GM18508 (cell line): ENCODE results near the gene CR1.
A peak's percentile ranks its signal among the peaks of the same experiment; 100 is the strongest.
"Not testable (repeated sequence)": the region's sequence is repeated elsewhere in the genome, so short reads cannot be mapped to it uniquely, and the experiment has no call there.

Experiments used
- ATAC-seq: cut with Tn5 transposase; IDR thresholded peaks from one replicate; pipeline ENCODE4 v1.9.1; 2021; ENCODE audit warnings: moderate number of reproducible peaks; ENCODE audit not compliant: insufficient read depth, unreplicated experiment

CR1 gene

DNA sequence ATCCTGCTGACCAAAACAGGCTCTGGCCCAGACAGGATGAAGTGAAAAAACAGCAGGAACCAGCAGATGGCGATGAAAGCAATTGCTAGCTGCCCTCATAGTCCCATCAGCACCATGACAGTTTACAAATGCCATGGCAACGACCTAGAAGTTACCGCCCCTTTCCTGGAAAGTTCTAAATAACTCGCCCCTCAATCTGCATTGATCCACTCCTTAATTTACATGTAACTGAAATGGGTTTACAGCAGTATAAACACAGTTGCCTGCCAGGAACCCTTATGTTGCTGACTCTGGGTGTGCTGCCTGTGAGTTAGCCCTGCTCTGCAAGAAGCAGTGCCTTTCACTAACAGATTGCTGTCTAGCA is 83.5 kb downstream of the CR1 start:
- no peak for ATAC-seq

DNA sequence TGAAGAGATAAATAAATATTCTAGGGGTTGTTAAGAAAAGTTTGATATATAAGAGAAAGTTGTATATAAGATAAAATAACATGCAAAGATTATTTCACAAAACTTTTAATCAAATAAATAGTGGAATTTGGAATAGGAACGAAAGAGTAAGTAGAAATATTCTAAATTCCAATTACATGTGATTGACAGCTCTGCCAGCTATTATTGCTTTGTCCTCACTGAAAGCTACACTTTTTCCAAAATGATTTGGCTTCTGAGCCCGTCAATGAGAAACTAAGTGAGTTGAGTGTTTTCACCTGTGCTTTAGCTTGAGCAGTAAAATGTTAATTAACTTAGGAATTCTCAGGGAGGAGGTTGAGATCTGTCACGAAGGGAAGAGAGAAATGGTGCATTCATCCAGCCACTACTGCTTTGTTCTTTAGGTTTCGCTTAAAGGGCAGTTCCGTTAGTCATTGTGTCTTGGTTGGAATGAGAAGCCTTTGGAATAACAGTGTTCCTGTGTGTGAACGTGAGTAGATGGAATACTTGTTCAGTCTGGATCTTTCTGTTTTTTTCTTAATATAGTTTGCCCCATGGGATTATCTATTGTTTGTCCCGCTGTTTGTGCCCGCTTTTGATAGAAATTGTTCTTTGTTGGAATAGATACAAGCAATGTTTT is 85.7 kb downstream of the CR1 start:
- ATAC-seq, result no peak

DNA sequence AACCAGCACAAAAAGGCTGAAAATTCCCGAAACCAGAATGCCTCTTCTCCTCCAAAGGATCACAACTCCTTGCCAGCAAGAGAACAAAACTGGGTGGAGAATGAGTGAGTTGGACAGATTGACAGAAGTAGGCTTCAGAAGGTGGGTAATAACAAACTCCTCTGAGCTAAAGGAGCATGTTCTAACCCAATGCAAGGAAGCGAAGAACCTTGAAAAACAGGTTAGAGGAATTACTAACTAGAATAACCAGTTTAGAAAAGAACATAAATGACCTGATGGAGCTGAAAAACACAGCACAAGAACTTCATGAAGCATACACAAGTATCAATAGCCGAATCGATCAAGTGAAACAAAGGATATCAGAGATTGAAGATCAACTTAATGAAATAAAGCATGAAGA is 93.5 kb downstream of the CR1 start:
- not testable (repeated sequence) for ATAC-seq

DNA sequence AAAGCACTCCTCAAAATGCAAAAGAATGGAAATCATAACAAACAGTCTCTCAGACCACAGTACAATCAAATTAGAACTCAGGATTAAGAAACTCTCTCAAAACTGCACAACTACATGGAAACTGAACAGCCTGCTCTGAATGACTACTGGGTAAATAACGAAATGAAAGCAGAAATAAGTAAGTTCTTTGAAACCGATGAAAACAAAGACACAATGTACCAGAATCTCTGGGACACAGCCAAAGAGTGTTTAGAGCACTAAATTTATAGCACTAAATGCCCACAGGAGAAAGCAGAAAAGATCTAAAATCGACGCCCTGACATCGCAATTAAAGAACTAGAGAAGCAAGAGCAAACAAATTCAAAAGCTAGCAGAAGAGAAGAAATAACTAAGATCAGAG is 95.2 kb downstream of the CR1 start:
- not testable (repeated sequence) for ATAC-seq

DNA sequence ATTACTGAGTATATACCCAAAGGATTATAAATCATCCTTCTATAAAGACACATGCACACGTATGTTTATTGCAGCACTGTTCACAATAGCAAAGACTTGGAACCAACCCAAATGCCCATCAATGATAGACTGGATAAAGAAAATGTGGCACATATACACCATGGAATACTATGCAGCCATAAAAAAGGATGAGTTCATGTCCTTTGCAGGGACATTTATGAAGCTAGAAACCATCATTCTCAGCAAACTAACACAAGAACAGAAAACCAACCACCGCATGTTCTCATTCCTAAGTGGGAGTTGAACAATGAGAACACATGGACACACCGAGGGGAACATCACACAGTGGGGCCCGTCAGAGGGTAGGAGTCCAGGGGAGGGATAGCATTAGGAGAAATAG is 98.1 kb downstream of the CR1 start:
- ATAC-seq, result not testable (repeated sequence)

DNA sequence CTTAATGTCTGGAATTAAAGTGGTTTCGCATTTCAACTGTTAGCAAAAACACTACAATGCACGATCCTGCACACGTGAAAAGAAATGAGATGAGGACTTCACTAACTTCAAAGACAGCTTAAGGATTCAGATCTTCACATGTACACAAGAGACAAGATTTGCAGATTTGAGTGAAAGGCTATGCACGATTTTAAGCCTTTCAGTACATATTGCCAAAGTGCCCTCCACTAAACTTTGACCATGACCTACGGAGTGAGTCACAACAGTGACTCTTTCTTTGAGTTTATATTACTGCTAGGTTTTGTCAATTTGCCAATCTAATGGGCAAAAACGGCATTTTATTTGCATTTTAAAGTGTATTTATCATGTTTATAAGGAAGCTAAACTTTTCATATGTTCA is 107.8 kb downstream of the CR1 start:
- ATAC-seq, result no peak

DNA sequence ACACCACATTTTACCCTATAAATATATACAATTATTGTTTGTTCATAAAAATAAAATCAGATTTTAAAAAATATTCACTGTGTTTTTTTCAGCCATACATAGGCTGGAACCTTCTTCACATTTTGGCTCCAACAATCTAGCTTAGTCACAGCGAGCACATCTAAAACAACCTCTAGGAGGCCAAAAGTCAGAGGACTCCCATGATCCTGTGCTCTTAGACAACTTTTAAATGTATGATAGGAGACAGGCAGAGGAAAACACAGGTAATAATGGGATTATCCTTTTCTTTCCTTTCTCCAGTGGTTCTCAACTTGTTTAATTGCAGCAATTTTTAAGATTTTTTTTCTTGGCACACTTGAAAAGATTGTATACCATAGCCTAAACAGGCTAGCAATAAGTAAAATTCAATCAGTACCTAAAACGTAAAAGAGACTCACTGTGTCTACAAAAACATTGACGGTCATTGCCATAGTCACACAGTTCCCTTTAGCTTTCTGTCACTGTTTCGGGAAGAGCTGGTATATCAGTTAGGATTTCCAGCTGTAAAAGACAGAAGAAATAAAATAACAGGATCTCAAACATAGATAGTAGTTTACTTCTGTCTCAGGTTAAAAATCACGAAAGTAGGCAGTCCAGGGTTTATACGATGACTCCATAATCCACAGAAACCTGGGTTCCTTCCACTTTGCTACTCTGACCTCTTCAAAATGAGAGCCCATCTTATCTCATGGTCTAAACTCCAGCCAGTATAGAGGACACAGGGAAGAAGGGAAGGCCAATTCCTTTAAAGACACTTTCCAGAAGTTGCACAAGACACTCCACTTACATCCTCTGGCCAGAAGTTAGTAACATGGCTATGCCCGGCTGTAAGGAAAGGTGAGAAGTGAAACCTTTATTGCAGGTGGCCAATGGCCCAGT is 109.7 kb downstream of the CR1 start:
- ATAC-seq, result no peak

DNA sequence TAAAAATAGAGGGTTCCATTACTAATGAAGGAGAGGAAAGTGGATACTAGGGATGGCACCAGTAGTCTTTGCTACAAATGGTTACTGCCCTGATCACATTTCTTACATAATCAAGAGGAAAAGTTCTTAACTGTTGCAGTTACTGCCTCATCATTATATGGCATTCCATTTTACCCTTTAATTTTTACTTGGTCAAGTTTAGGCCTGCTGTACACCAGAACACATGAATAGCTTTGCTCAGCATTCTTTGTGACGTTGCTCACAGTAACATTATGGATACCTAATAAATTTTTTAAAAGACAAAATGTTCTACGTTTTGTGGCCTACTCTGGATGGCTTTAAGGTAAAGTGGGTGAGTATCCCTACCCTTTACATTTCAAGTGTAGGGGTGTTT is 110.4 kb downstream of the CR1 start:
- ATAC-seq, result no peak

DNA sequence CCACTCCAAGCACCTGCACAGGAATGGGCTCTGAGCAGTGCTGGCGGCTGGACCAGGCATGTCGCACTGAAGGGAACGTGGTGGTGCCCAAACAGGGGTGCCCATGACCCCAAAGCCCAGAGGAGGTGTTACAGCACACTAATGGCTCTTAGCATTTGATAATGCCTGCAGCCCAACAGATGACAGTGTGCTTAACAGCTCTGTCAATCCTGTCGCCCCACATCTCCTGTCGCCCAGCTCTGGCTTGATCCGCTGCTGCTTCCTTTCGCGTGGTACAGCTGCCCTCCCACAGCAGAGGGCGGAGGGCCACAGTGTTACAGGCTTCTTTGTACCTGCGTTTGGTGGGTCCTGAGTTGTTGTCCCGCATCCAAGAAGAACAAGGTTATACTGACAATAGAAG is 116.8 kb downstream of the CR1 start:
- ATAC-seq, result no peak

DNA sequence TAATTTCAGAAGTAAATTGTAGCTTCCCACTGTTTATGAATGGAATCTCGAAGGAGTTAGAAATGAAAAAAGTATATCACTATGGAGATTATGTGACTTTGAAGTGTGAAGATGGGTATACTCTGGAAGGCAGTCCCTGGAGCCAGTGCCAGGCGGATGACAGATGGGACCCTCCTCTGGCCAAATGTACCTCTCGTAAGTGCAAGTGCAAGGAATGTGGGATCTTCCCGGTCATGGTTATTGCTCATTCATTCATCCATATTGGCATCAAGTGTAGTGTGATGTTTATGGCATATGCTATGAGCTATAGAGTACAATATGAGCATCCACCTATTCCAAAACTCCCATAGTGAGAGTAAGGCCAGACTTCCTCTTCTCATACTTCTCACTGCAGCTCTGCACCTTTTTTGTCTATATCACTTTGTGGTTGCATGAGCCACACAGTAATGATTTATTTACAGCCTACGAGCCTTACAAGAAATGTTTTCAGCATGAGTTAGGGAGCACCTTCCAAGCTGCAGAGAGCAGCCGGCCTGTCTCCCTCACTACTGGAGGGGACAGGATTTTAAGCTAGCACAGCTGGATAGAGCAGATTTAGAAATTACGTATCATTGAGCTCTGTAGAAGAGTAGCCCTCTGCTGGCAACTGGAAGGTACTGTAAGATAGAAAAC is 124.0 kb downstream of the CR1 start:
- peak; percentile 93 for ATAC-seq

DNA sequence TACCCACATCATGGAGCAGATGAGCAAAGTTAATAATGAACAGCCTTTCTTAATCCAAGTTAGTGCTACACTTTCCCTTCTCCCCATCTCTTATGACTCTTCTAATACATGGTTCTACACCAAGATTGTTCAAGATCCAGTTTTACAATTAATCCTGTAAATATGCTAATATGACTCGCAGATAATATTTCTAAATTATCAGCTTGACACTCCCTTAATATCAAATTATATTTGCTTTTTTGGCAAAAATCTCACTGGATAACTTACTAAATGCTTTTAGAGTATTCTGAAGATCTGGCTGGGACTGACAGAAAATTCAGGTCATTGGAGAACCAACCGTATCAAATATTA is 124.6 kb downstream of the CR1 start:
- ATAC-seq, result no peak

DNA sequence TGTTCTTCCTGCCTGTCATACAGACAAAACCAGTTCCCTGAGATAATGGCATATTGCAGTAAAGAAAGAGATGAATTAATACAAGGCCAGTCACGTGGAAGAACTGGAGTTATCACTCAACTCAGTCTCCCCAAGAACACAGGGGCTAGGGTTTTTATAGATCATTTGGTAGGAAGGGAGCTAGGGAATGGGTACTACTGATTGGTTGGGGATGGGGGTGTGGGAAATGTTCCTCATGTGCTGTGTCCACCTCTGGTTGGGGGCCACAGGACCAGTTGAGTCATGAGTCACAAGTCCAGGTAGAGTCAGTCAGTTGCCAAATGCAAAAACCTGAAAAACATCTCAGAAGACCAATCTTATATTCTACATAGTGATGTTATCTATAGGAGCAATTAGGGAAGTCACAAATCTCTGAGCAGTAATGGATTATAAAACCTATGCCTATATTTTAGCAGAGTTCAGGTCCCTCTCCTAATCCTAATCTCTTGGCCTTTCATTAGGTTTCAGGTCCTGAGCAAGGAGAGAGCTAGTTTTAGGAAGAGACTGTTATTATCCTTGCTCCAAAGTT is 129.6 kb downstream of the CR1 start:
- not testable (repeated sequence) for ATAC-seq

DNA sequence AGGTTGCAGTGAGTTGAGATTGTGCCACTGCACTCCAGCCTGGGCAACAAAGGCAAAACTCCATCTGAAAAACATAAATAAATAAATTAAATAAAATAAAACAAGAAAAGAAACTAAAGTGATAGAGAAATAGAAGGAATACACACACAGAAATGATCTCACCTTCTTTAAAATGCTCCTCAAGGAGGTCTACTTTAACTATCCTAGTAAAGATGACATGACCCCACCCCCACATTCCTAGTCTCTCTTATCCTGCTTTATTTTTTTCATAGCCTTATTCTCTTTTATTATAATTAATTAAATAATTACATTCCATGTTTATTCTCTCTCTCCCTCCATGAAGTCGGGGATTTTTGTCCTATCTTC is 131.0 kb downstream of the CR1 start:
- no peak for ATAC-seq

DNA sequence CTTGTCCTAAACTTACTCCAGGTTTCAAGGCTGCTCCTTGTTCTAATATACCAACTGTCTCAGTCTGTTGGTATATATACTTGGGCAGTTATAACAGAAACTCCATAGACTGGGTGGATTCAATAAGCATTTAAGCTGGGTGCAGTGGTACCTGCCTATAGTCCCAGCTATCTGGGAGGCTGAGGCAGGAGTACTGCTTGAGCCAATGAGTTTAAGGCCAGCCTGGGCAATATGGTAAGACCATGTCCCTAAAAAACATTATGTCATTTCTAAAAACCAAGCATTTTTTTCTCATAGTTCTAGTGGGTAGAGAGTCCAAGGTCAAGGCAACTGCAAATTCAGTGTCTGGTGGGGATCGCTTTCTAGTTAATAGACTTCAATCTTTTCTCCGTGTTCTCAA is 131.5 kb downstream of the CR1 start:
- no peak for ATAC-seq

DNA sequence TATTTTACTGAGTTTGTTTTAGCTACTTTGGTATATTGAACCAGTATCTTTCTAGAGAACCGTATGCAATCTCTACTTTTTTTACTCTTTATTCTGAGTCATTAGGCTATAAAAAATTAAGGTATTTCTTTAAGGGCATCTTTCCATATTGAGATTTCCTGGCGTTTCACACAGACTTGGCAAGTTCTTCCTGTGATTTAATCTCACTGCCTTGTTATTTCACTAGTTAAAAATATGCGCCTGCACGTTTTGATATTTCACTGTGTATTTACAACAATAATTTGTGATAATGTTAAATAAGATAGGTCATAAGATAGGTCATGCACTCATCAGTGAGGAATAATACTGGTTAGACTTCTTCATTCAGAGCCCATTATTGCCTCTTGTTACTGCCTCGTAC is 132.8 kb downstream of the CR1 start:
- ATAC-seq, result no peak

DNA sequence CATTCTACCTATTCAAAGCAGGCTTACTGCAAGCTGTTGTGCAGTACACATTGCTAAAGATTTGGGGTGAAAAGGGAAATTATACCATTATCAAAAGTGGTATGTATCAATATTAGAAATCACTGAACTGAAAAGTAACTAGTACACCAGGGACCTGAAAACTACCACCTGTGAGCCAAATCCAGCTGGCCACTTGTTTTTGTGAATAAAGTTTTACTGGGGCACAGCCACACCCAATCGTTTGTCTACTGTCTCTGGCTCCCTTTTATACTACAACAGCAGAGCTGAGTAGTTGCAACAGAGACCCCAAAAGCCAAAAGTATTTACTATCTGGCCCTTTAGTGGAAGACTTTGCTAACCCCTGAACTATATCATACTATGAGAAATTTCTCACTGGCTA is 135.2 kb downstream of the CR1 start:
- ATAC-seq, result no peak

DNA sequence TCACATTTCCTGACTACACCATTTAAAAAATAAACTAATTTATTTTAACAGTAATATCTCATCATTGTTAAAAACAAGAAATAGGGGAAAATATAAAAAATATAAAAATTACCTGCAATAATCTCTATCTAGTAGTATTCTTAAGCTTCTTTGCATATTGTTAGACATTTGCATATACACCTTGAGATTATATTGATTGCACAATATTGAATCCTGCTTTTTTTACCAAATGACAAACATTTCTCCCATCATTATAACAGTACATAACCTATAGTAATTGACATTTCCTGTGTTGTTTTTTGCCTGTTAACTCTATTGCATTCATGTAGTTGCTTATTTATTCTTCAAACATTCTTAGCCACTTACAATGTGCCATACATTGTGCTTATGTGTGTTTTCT is 137.3 kb downstream of the CR1 start:
- ATAC-seq, result no peak

DNA sequence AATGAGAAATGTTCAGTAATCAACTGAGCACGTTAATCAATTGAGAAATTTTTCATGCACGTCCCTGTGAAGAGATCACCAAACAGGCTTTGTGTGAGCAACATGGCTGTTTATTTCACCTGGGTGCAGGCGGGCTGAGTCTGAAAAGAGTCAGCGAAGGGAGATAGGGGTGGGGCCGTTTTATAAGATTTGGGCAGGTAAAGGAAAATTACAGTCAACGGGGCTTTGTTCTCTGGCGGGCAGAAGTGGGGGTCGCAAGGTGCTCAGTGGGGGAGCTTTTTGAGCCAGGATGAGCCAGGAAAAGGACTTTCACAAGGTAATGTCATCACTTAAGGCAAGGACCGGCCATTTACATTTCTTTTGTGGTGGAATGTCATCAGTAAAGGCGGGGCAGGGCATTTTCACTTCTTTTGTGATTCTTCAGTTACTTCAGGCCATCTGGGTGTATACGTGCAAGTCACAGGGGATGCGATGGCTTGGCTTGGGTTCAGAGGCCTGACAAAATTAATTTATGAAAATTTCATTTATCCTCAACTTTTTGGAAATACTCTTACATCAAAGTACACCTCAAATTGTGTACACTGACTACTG is 137.8 kb downstream of the CR1 start:
- ATAC-seq, result not testable (repeated sequence)

DNA sequence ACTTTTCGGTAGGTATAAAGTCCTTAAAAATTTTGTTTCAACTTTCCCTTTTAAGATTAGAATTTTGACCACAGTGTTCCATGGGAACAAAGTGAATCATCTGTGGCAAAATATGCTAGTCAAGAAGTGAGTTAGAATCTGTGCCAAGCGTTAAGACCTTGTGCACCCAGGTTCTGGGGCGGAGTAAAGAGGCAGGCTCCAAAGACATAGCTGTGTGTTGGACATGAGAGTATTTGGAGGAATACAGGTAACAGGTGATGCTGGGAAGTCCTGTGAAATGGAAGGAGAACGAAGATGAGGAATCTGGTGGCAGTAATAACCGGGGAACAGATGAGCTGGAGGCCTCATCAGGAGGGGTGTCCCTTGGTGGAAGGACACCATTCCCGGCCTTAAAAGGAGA is 138.3 kb downstream of the CR1 start:
- ATAC-seq, result not testable (repeated sequence)

DNA sequence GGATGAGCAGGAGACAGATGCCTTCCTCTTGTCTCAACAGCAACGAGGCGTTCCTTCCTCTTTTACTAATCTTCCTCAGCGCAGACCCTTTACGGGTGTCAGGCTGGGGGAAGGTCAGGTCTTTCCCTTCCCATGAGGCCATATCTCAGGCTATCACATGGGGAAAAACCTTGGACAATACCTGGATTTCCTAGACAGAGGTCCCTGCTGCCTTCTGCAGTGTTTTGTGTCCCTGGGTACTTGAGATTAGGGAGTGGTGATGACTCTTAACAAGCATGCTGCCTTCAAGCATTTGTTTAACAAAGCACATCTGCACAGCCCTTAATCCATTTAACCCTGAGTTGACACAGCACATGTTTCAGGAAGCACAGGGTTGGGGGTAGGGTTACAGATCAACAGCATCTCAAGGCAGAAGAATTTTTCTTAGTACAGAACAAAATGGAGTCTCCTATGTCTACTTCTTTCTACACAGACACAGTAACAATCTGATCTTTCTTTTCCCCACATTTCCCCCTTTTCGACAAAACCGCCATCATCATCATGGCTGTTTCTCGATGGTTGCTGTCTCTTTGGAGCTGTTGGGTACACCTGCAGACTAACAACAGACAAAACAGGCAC is 139.7 kb downstream of the CR1 start:
- ATAC-seq, result not testable (repeated sequence)
